ENCODE measurements around the gene APELA.
"Not testable (repeated sequence)": the region's sequence is repeated elsewhere in the genome, so short reads cannot be mapped to it uniquely, and the experiment has no call there.

APELA gene, protein sequence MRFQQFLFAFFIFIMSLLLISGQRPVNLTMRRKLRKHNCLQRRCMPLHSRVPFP

DNA sequence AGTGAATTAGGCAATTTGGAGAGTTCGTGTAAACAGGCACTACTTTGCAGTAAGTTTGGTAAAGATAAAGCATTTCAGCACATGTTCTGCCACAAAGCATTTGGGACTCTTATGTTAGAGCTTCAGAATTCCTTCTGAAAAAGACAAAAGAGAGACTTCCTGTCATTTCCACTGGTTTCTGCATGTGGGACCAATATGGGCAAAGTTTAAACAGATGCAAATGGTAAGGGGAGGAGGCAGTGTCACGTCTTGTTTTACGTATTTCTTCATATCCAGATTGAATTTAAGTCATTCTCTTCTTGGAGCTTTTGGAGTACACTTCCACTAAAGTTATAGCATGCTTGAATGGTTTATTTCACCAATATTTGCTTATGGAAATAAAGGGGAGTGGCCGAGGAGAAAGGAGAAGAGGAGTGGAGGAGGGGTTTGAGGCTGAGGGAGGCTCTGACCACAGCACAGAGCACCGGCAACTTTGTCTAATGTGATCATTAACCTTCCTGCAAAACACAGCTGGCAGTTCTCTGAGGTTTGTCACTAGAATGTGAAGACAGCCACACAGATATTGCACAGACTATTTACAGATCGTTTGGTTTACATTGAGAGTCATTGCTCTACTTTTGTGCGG lies at the start of gene APELA:
Gene APELA, plus strand, starts transcription at position 479 of the 625 bp plus-strand sequence. CDS start 154 bp downstream, outside the sequence.
- DNase-seq = no peak

DNA sequence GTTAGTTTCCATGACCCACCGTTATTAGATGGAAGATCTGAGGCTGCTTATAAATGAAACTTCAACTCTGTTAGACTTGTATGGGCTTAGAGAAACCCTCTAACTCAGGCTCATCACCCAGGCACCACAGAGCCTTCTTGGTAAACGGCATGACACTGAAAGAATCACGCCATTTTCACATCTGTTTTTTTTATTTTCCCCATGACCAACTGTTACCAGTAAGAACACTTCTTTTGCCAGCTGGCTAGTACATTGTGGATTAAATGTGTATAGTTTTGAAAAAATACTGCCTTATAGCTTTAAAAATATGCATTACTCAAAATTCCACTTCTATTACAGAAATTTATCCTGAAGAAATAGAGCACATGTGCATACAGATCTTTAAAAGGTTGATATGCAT lies 48.0 kb upstream of the APELA start:
- no peak for DNase-seq

DNA sequence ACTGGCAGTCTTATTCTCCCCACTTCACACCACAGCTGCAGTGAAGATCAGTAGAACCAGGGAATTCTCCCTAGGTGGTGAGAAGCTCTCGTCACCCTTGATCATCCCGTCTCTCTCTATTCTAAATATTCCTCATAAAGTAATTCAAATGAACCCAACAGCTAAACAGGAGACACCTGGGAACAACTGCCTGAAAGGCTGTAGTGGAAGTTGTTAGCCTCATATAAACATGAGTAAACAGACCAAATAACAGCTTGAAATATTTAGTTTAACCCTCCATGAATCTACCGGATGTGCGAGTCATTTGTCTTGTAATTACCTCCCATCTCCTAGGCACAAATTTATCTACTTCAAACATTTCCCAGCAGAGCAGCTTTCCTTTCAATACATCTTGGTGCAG lies 30.4 kb upstream of the APELA start:
- no peak for DNase-seq

DNA sequence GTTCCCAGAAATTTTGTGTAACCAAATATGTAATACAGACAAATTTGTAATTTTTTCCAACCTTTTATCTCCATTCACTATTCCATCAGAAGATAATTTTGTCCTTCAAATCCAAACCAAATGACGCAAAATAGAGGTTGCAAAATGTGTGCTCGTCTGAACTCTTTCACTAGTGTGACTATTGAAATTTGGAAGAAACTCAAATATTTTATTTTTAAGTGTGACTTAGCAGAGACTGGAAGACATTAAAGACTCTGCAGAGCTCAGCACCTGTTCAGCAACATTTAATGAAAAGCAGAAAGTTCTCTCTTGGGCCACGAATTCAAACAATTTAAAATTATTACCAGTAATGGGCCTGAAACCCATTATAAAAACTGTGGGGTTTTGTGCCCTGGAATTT lies 30.0 kb upstream of the APELA start:
- DNase-seq = no peak

DNA sequence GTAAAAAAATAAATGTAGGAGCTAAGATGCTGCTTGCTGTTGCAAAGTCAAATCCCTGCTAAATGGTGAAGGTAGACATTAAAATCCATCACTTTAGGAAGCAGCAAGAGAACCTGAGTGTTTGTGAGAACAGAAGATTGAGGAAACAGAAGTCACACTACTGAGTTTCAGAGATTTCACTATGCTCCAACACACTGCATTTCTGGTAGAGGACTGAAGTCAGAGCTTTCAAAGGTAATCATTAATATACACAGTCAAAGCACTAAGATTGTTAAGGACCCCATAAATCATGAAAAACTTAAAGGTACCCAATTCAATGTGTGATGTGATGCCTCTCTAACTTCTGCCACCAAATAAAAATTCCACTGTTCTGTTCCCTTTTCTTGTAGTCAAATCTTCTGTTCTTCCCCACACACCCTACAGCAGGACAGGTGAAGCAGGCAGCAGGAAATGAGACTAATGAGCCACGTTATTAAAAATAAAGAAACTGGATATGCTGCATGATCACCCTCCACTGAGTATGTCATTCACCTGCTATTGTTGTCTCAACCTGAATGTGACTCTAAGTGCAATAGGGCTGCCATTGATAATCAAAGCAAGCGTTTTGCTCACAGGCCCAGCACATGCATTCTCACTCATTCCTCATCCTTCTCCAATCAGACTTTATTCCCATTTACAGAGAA lies 28.9 kb upstream of the APELA start:
- DNase-seq = no peak

DNA sequence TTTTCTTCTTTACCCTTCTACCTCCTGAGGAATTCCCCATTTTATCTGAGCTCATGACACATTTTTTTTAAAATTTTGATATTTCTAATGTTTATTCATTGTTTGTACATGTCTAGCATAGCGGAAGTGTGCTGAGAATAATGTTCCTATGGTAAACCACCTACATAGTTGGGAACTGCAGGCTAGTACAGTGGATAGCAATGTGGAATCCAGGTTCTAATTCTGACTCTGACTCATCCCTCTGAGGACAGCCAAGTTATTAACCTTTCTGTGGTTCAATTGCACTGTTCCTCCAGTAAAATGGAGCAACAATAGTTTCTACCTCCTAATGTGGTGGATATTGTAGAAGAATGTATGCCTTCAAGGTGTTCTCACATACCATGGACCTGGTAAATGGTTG lies 20.6 kb upstream of the APELA start:
- no peak for DNase-seq

DNA sequence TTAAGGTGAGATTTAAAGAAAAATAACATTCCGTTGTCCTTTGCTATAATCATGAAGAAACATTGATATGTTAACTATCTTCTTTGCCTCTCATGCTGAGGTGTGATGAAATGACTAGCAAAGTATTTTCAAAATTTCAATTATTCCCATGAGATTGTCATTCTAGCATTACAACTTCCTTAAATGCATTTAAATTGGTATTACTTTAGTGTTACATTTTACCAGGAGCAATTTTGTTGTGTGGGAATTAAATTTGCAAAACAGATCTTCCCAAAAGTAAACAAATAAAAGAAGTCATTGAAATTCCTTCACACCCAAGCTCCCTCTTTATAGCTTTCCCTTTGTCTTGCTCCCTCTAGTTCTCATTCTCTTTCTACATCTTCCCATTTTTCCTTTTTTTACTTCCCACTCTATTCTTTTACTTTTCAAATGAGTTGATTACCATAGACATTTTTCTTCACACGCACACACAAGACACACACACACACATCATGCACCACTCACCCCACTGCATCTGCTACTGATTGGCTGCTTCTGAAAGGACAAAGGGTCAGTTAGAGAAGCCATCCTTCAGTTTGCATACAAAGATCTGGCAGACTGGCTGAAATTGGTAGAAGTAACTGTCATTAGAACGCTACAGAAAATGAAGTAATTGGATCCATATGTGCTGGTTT lies 10.0 kb upstream of the APELA start:
- no peak for DNase-seq

DNA sequence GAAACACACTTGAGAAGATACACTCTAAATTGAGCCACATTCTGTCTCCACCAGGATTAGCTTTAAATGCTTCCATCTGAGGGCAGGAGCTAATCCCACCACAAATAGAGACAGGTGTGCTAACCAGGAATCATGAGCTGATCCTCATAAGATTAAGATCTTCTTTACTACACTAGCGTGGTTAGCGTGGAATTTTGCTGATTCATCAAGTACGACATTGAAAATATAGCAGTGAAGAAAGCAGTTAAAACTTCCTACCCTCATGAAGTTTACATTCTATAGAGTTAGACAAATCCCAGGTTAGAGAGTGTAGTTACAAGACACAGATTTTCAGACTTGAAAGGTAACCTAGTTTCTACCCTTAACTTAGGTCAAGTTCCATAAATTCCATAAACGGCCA lies 5.3 kb upstream of the APELA start:
- DNase-seq = no peak

DNA sequence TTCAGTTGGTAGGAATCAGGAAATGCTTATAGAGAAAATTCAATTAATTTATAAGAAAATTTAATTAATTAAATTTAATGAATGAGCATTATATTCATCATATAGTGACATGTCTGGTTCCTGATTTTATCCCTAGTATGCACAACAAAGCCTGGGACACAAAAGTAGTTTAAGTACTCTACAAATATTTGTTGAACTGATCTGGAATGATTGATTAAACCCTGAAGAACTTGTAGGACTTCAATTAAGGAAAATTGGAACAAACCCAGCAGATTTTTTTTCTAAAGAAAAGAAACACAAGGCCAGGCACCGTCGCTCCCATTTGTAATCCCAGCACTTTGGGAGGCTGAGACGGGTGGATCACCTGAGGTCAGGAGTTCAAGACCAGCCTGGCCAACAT lies 4.5 kb upstream of the APELA start:
- no peak for DNase-seq

DNA sequence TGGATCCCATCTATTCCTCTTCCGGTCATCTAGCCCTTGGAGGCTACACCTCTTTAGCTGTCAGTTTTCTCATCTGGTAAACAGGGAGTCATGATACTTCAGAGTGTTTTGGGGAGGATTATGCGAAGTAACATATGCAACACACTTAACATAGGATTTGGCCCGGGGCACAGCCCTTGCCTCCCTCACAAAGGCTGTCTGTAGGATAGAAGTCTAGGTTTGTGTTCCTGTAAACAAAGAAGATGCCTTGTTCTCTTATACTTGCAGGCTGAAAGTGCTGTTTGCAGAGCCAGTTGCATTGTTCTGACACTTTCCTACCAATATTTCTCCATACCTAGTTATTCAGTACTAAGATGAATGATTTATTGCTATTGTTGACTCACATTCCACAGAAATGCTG lies 2.2 kb upstream of the APELA start:
- no peak for DNase-seq

DNA sequence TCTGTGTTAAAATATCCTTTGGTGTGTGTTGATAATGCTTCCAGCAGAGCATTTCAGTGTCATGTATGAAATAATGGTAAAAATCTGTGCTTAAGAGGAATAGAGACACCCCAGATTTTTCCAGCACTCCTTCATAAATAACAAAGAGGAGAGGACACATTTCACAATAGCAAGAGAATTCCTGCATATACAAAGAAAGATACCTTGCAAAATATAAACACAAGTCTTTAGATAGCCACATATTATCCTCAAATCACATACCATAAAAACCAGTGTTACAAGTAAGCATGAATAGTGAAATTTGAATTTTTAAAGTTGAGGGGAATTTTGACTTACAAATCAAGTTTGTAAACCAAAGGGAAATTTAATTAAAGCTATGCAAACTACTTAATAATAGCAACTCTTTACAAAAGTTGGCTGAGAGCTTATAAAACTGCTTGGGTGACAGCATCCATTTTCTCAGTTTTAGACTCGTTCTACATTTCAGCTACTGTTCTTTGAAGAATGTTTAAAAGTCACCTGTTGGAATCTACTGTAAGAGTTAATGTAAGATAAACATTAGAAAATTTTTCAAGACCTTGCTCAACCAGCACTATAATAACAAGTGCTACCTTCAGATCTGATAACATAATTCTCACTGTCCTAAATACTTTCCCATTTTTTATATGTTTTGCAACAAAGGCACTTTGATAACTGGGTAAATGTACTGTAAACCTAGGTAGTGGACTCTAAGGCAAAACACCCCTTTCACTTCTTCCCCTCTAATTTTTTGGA lies 3.7 kb downstream of the APELA start:
- DNase-seq = no peak

DNA sequence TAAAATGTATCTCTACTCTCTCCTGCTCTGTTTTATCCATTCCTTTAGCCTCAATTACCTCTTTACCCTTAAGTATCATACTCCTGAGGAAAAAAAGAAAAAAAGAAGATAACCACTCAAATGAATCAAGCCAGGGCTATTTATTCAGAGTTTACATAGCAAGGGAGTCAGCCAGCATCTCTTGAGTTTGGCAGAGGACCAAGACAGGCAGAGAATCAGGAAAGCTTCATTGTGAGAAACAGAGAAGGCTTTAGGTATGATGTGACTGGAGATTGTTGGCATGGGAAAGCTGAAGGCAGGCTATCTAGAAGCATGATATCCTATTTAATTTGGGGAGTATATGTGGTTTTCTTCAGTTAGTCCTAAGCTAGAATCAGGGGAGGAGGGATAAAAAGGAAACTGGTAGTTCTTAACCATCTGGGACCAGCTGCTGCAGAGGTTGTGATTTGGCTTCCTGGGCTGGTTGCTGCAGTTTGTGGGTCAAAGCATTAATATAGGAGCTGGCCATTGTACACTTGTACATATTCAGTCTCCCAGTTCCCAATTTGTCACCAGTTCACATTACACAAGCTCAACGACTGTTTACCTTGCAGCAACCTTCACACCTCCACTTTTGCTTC lies 11.2 kb downstream of the APELA start:
- DNase-seq = no peak

DNA sequence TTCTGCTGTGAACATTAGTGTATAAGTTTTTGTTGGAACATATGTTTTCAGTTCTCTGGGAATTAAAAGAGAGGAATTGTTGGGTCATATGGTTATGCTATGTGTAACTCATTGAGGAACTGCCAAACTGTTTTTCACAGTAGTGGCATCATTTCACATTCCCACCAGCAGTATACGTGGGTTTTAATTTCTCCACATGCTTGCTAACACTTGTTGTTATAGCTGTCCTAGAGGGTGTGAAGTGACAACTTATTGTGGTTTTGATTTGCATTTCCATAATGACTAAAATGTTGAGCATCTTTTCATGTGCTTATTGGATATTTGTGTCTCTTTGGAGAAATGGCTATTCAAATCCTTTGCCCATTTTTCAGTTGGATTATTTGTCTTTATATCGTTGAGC lies 13.7 kb downstream of the APELA start:
- no peak for DNase-seq

DNA sequence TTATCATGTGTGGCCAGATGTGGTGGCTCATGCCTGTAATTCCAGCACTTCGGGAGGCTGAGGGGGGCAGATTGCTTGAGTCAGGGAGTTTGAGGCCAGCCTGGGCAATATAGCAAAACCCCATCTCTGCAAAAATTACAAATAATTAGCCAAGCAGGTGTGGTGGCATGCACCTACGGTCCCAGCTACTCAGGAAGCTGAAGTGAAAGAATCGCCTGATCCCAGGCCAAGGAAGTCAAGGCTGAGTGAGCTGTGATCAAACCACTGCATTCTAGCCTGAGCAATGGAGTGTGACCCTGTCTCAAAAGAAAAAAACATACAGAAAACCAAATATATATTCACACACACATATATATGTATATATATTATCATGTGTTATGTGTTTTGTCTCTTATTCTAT lies 15.0 kb downstream of the APELA start:
- DNase-seq = no peak

DNA sequence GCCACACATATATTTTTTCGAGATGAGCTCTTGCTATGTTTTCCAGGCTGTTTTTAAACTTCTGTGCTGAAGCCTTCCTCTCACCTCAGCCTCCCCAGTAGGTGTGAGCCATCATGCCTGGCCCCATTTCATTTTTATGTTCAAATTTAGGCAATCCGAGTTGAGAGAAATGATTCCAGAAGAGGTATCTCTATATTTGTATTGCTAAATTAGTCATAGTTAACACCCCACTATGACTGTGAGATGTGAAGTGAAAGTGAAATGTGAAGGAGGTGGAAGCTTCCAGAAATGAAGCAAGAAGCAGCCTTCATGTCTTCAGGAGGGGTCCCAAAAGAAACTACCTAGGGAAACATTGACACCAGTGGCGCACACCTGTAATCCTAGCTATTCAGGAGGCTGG lies 17.7 kb downstream of the APELA start:
- no peak for DNase-seq

DNA sequence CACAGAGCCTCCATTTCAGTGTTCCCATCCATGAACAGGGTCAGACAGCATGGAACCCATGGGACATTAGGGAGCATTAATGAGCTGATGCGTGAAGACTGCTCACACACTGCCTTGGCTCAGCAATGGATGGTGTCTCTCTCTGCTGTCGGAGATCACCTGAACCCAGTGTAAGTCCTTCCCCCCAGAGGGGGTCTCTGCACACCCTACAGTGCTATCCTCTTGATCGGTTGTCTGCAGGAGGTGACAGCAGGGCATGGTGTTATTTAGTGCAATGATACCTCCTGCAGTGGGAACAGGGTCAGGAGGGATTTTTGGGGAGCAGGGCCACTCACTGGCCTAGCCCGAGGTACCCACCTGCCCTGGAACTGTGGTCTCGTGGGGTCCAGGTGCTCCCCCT lies 25.6 kb downstream of the APELA start:
- DNase-seq = no peak

DNA sequence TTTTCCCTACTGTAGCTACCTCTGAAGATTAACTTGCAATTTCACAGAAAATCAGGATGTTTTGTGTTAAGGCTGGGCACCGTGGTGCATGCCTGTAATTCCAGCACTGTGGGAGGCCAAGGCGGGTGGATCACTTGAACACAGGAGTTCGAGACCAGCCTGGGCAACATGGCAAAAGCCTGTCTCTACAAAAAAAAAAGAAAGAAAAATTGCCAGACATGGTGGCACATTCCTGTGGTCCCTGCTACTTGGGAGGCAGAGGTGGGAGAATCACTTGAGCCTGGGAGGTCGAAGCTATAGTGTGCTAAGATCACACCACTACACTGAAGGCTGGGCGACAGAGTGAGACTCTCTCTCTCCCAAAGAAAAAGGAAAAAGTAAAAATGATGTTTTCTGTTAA lies 27.4 kb downstream of the APELA start:
- DNase-seq = no peak

DNA sequence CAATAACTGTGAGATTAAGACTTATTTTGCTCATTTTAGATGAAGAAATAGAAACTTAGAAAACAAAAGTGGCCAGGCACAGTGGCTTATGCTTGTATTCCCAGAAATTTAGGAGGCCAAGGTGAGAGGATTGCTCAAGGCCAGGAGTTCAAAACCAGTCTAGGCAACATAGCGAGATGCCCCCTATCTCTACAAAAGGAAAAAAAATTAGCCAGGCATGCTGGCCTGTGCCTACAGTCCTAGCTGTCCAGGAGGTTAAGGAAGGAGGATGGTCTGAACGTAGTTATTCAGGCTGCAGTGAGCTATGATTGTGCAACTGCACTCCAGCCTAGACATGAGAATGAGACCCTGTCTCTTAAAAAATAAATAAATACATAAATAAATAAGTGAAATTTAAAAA lies 28.0 kb downstream of the APELA start:
- DNase-seq = no peak

DNA sequence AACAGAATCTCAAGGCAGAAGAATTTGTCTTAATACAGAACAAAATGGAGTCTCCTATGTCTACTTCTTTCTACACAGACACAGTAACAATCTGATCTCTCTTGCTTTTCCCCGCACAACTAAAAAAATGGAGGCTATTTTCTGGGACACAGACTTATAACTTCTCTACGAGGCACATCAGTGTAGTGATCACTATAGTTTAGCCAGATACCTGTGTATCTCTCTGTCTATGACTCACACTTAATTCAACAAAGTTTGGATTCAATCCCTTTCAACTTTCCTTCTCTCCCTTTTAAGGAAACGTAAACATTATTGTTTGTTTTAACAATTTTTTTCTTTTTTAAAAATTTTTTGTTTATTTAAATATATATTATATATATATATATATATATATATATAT lies 29.4 kb downstream of the APELA start:
- no peak for DNase-seq

DNA sequence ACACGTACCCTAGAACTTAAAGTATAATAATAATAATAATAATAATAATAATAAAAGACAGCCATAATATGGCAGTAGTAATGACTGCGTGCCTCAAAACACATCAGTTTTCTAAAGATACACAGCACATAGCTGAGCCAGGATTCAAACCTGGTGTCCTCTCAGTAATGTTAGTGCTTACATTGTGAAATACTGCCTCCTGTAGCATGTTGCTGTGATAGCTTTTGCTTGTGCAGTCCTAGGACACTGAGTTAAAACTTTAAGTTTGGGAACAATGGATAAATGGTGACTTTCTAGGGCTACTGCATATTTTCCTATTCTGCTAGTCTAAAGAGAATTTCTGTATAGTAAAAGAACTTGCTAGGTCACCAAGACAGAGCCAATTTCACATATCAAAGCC lies 36.5 kb downstream of the APELA start:
- DNase-seq = not testable (repeated sequence)

DNA sequence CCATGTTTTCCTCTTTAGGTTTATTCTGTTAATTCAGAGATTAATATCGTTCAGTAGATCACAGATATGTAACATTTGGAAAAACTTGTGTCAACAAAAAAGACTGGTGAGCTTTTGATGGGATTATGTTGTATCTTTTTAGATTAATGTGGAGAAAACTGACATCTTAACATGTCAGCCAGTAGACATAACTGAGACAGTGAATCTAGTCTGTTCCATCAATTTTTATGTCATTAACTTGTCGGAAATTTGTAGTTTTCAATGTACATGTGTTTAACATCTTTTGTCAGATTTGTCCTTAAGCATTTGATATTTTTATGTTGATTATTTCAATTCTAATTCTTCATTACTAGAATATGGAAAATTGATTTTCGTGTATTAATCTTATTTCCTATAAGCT lies 42.0 kb downstream of the APELA start:
- no peak for DNase-seq

DNA sequence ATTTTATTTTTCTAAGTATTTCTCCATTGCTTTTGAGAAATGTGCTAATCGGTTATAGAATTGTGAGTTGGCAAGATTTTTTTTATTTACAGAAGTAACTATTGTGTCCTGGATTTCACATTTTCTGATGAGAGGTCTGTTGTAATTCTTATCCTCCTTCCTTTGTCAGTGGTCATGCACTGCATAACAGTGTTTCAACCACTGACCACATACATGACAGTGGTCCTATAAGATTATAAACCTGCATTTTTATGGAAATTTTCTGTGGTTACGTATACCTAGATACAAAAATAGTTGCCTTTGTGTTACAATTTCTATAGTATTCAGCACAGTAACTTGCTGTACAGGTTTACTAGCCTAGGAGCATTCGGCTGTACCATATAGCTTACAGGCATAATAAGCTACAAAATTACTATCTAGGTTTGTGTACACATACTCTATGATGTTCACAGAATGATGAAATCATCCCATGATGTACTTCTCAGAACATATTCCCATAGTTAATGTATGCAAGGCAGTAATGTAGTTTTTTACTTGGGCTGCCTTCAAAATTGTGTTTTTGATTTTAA lies 47.8 kb downstream of the APELA start:
- DNase-seq = no peak

DNA sequence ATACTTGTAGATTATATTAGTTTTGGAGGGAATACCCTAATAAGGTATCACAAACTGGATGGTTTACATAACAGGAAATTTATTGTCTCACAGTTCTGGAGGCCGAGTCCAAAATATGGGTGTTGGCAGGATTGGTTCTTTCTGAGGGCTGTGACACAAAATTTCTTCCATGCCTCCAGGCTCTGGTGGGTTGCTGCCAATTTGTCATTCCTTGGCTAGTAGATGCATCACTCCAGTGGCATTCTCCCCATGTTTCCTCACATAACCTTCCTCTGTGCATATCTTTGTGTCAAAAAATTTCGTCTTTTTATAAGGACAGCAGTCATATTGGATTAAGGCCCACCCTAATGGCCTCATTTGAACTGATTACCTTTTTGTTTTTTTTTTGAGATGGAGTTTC lies 49.3 kb downstream of the APELA start:
- DNase-seq = no peak

Data from activated CD8-positive, alpha-beta memory T cell treated with anti-CD3 and anti-CD28 coated beads, Interleukin-2, amount 50 U/mL, for 48 hours (primary cell).